ENCODE results near the gene C22orf31.

- TF ChIP-seq GATA2 (IDR thresholded peaks at IDR 0.05; ENCODE audit: low read depth, low read length) (no peak), GATA3 (IDR thresholded peaks at IDR 0.05; ENCODE audit: low read depth, low read length) (no peak)
Measured at GRCh38 chr22:29016067-29016938, 45.3 kb downstream of the C22orf31 start.
